ENCODE measurements around the gene ASB14.

GRCh38 chr3:57268416-57268815, 24.1 kb downstream of the ASB14 start:
- no peak for TF ChIP-seq TCF4 (CRISPR knock-in tag; IDR thresholded peaks at IDR 0.05; ENCODE audit: borderline replicate concordance)
- no peak for TF ChIP-seq RARB (CRISPR knock-in tag; IDR thresholded peaks at IDR 0.05)
- no peak for TF ChIP-seq PATZ1 (CRISPR knock-in tag; IDR thresholded peaks at IDR 0.05; ENCODE audit: borderline replicate concordance)
- no peak for TF ChIP-seq ZC3H10 (CRISPR knock-in tag; IDR thresholded peaks at IDR 0.05)
- TF ChIP-seq ZNF8 (CRISPR knock-in tag; IDR thresholded peaks at IDR 0.05): no peak
- TF ChIP-seq ARNTL (CRISPR knock-in tag; IDR thresholded peaks at IDR 0.05; ENCODE audit: borderline replicate concordance, low read depth): no peak
- TF ChIP-seq TOX (CRISPR knock-in tag; IDR thresholded peaks at IDR 0.05; ENCODE audit: borderline replicate concordance): no peak
- no peak for TF ChIP-seq POU6F1 (CRISPR knock-in tag; IDR thresholded peaks at IDR 0.05; ENCODE audit: borderline replicate concordance, low read depth)
- TF ChIP-seq ZFP30 (CRISPR knock-in tag; IDR thresholded peaks at IDR 0.05): no peak
- TF ChIP-seq, protein P1, sequence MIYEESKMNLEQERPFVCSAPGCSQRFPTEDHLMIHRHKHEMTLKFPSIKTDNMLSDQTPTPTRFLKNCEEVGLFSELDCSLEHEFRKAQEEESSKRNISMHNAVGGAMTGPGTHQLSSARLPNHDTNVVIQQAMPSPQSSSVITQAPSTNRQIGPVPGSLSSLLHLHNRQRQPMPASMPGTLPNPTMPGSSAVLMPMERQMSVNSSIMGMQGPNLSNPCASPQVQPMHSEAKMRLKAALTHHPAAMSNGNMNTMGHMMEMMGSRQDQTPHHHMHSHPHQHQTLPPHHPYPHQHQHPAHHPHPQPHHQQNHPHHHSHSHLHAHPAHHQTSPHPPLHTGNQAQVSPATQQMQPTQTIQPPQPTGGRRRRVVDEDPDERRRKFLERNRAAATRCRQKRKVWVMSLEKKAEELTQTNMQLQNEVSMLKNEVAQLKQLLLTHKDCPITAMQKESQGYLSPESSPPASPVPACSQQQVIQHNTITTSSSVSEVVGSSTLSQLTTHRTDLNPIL (CRISPR knock-in tag; IDR thresholded peaks at IDR 0.05; ENCODE audit: low read depth): no peak
- TF ChIP-seq CSDC2 (CRISPR knock-in tag; IDR thresholded peaks at IDR 0.05): no peak
- TF ChIP-seq, protein P2, sequence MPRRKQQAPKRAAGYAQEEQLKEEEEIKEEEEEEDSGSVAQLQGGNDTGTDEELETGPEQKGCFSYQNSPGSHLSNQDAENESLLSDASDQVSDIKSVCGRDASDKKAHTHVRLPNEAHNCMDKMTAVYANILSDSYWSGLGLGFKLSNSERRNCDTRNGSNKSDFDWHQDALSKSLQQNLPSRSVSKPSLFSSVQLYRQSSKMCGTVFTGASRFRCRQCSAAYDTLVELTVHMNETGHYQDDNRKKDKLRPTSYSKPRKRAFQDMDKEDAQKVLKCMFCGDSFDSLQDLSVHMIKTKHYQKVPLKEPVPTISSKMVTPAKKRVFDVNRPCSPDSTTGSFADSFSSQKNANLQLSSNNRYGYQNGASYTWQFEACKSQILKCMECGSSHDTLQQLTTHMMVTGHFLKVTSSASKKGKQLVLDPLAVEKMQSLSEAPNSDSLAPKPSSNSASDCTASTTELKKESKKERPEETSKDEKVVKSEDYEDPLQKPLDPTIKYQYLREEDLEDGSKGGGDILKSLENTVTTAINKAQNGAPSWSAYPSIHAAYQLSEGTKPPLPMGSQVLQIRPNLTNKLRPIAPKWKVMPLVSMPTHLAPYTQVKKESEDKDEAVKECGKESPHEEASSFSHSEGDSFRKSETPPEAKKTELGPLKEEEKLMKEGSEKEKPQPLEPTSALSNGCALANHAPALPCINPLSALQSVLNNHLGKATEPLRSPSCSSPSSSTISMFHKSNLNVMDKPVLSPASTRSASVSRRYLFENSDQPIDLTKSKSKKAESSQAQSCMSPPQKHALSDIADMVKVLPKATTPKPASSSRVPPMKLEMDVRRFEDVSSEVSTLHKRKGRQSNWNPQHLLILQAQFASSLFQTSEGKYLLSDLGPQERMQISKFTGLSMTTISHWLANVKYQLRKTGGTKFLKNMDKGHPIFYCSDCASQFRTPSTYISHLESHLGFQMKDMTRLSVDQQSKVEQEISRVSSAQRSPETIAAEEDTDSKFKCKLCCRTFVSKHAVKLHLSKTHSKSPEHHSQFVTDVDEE (CRISPR knock-in tag; IDR thresholded peaks at IDR 0.05): no peak
- TF ChIP-seq BACH2 (CRISPR knock-in tag; IDR thresholded peaks at IDR 0.05; ENCODE audit: borderline replicate concordance): no peak

Measured in SK-N-SH treated with all-trans-retinoic acid at 6 μM for 48 hours (cell line).